ENCODE data around the gene ABR. TPM values are rescaled to one million over a fixed set of nuclear protein-coding genes. Genes with fewer than 3 reads are reported as not detected.

The ABR gene
- total and polyA plus RNA-seq, 12 donors: 5.3 to 152 (median 105) TPM

GRCh38 chr17:1036845-1037237, 142.9 kb downstream of the ABR start:
- no peak overlapping the region for H3K27ac ChIP-seq
- no peaks in the 10 kb centered on the region for H3K27me3 ChIP-seq
- H3K4me1 ChIP-seq (replicated peaks in 1 of 2): peaks cover 14 to 27% of the 10 kb centered on the region in 2 donors
- H3K4me3 ChIP-seq: no peak overlapping the region
- DNase-seq: no peak
- no peaks in the 10 kb centered on the region for H3K9me3 ChIP-seq (replicated peaks in 1 of 3)
- TF ChIP-seq POLR2A (IDR thresholded peaks at IDR 0.05) (no peak), CTCF (IDR thresholded peaks at IDR 0.05) (no peak)
- intact Hi-C loops (cut with DNase I): no loop called here
- 91 to 100% (median 97%) methylated on average over 1 to 2 of the region's 2 CpGs for WGBS, 4 donors
- H3K36me3 ChIP-seq (replicated peaks in 1 of 2): no peaks in the 10 kb centered on the region

- TF ChIP-seq CTCF (IDR thresholded peaks at IDR 0.05): no peak
- no peak for TF ChIP-seq POLR2A (IDR thresholded peaks at IDR 0.05)
- peaks cover 17 to 29% of the 10 kb centered on the region in 2 donors for H3K4me1 ChIP-seq (replicated peaks in 1 of 2)
Measured at GRCh38 chr17:1036171-1036844, 143.5 kb downstream of the ABR start.

GRCh38 chr17:1035546-1036170, 144.1 kb downstream of the ABR start:
- DNase-seq: no peak
- WGBS, 4 donors: 43 to 55% (median 54%) methylated on average over 9 to 17 of the region's 17 CpGs
- peaks cover 23 to 36% of the 10 kb centered on the region in 2 donors for H3K4me1 ChIP-seq (replicated peaks in 1 of 2)

More at GRCh38 chr17:1036171-1036844, 143.5 kb downstream of the ABR start:
- WGBS, 4 donors: 85 to 91% (median 88%) methylated on average over 18 to 24 of the region's 24 CpGs
- no peaks in the 10 kb centered on the region for H3K36me3 ChIP-seq (replicated peaks in 1 of 2)
- no peaks in the 10 kb centered on the region for H3K9me3 ChIP-seq (replicated peaks in 1 of 3)
- H3K27ac ChIP-seq: no peak overlapping the region
- H3K4me3 ChIP-seq: no peak overlapping the region
- no peaks in the 10 kb centered on the region for H3K27me3 ChIP-seq
- no peak for DNase-seq
- intact Hi-C loops (cut with DNase I): no loop called here

More at GRCh38 chr17:1035546-1036170, 144.1 kb downstream of the ABR start:
- Histone ChIP-seq H3K4me3 (no peak overlapping the region), H3K27ac (no peak overlapping the region), H3K9me3 (replicated peaks in 1 of 3) (no peaks in the 10 kb centered on the region), H3K27me3 (no peaks in the 10 kb centered on the region), H3K36me3 (replicated peaks in 1 of 2) (no peaks in the 10 kb centered on the region)
- TF ChIP-seq POLR2A (IDR thresholded peaks at IDR 0.05): no peak
- TF ChIP-seq CTCF (IDR thresholded peaks at IDR 0.05): no peak
- intact Hi-C loops (cut with DNase I): no loop called here

Measured in adrenal gland (tissue), 12 donors.